Measurements from ENCODE around the gene SYNE1. TPM values are rescaled to one million over a fixed set of nuclear protein-coding genes. Genes with fewer than 3 reads are reported as not detected.

The SYNE1 gene
- total RNA-seq, 1 donor from 2014 or later, result 258 TPM

DNA sequence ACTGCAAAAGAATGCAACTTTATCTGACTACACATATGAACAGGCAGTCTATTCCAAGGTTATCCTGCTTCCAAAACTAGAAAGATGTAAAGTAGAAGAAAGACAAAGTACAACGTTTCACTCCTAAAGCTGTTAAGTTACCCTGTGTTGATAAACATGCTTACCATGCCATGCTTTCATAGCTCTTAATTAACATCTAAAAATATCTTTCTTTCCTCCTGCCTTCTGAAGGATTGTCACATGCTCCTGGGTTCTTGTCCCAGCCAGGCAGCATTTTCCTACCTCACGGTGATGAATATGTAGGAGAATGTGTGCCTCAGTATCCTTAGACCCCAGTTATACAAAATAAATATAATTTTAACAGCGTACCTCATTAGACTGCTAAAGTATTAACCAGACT is 344.6 kb downstream of the SYNE1 start:
- no peak for DNase-seq (ENCODE audit: low read depth)

DNA sequence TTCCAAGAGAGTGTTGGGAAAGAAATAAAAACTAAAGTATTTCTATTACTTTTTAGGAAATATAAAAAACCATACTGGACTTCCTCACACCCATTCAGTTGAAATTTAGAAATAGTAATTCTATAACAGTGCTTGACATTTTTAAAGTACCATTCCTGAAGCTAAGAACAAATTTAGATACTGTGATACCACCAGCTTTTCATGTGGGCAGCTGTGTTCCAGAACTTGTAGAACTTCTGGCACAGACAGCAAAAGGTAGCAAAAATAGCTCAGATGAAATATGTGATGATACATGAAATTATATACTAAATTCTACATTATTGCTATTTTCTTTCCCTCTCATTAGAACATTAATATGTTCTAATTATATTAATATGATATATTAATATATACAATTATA is 346.5 kb downstream of the SYNE1 start:
- no peak for DNase-seq (ENCODE audit: low read depth)

DNA sequence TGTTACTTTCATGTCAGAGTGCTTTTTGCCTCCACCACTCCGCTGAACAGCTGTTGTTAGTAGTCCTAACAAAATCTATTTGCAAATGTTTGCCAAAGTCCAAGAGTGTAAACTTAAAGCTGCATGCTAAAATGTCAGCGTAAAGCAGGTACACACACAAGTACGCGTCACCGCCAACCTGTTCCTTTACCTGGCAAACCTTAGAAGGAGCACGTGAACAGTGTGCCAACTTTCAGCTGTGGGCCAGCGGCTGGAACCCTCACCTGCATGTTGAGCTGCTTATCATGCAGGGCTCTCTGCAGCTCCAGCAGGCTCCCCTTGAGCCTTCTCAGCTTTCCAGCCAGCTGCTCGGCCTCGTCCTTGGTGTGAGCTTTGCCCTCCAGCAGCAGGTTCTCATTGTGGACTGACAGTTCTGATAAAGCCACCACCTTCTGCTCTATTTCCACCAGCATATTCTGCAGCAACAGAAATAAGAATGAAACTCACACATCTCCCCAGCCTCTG is 359.3 kb downstream of the SYNE1 start:
- DNase-seq (ENCODE audit: low read depth), result peak; percentile 77

DNA sequence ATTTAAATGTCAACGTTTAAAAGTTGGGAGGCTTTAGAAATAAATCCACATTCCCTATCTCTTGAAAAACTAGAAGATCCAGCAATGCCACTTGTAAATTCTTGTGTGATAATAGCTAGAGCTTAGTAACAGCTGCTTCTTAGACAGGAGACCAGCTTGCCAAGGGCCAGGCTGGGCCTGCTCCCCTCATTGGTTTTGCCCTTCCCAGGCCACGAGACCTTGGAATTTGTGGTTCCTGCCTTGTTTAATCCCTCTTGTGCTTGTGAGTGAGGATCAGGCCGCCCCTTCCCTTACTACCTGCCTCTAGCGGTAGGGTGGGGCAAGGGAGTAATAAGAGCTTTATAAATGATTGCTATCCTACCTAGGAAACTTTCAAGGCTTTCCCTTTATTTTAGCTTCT is 363.5 kb downstream of the SYNE1 start:
- DNase-seq (ENCODE audit: low read depth), result peak; percentile 98

DNA sequence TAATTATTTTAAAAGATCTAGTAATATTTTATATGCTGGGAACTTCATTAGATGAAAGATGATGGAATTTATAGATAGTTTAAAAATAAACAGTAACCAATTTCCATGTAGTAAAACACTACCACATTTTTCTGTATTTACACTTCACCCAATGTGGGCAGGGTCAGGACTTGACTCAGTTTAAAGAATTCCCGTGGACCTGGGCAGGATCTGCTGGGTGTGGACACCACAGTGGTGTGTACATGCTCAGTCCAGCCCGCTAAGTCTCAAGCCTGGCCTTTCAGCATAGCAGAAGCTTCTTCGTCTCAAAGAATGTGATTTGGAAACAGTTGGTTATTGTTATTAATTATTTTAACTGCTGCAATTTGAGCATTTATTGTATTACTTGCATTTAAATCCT is 364.2 kb downstream of the SYNE1 start:
- DNase-seq (ENCODE audit: low read depth), result peak; percentile 83

DNA sequence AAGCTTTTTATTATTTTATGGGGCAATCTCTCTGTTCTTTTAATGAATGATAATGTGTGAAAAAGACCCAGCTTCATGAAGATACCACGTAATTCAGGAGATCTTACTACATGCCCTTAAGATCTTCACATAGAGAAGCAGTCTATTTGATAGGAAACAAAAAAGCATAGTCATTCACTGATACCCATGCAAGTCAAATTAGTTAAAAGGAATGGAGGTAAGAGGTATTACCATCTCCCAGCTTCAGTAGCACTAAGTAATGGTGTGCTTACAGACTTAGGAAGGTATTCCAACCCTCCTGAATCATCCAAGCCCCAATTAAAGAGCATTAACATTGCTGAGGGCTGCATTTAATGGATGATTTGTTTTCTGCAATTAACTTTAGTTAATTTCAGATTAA is 364.7 kb downstream of the SYNE1 start:
- peak; percentile 46 for DNase-seq (ENCODE audit: low read depth)

DNA sequence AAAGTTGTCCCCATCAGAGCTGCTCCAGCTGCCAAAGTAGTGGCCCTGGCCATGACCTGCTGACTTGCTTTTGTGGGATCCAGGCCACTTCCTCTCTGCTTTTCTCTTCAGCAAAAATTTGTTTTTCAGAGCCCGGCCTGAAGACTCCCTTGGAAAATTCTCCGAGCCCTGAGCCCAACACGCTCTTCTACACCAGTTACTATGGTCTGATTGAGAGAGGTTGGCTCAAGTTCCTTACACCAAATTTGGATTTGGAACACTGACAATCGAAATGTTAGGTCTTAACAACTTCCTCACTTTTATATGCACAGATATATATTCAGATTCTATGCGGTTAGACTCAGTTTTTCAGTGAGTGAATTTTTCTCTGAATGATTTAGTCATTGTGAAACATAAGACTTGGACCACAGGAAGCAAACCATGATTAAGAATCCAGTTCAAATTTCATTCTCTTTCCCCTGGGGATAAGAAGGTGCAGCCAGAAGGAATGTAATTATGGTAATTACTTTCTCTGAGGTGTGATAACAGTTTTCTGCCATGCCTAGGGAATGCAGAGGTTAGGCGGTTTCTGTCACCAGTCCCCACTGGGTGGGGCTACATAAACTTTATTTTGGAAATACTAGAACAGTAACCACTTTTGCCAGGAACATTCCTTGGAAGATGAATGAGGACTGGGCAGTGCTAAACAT is 365.2 kb downstream of the SYNE1 start:
- DNase-seq (ENCODE audit: low read depth), result peak; percentile 79

DNA sequence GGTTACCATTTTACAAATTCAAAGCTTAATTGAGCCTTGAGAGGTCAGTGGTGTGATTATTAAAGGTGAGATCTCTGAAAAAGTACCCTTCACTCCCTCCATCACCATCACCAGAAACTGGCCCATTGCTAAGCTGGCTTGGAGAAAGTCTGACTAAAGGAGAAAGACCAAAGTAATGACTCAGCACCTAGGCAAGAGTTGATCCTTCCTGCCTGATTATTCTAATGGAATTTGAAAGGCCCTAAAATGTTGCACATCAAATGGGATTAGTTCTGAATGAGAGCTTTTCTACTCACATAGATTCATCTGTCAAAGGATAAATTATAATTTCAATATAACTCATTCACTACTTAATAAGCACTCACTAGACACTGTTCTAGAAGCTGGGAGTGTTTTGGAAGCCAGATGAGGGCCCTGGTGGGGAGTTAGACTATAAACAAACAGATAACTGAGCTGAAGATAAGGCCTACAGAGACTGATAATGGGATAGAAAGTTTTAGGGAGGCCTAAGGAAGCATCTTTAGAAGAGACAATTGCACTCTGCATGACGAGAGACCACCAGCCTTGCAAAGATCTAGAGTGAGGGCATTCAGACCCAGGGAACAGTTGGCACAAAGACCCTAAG is 366.7 kb downstream of the SYNE1 start:
- DNase-seq (ENCODE audit: low read depth), result peak; percentile 25

DNA sequence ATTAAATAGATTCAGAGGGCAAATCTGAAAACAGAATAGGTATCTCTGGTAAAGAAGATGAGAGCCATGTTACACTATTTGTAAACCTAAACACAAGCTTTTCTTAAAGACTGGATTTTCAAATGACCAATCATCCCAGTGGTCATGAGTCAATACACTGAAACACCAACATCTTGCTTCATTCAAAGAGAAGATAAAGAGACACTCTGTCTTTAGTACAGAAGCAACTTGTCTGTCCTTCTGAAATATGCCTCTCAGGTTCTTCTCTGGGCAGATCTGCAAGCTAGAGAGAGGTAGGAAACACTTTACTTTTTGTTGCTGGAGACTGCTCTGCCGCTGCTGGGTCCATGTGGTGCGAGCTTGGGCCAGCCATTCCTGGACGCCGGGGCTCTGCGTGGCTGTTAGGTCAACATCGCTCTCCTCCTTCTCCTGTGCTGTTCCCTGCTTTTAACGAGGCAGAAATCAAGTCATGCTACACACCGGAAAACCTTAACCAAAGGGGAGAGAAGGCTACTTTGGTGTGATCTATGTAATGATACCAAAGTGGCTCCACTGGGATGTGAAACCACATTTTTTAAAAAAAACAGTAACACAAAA is 368.2 kb downstream of the SYNE1 start:
- no peak for DNase-seq (ENCODE audit: low read depth)

DNA sequence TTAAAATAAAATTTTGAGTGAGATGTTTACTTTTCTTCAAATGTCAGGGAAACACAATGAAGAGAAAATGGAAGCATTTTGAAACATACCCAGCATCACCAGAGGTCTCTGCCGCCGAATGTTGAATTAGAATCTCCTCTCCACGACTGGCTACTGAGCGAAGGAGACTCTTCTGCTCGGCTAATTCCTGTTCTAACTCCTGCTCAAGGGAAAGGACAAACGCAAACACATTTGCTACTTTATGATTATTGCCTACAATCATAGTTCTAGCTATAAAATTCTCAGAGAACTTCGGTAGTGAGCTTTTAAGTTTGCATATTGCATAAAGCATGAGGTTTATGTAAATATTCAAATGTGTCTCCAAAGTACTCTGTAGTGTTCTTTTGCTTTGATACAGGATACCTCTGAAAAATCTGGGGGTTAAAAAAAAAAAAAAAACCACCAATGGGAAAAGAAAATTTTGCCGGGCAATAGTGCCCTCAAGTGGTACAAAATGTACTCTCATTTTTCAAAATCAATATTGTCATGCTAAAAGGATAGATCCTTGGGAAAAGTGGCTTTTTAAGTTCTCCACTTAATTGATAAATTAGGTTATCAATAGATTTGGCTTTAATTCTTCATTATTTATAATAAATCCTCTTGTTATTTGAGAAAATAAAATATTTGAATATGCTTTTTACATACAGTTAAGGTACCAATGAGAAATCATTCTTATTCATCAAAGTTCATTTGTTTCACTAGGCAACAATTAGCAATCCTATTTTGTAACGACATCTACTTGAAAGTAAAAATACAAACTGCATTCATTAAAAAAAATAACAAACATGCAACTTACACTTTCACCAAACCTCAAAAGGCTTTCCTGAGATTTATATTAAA is 369.0 kb downstream of the SYNE1 start:
- DNase-seq (ENCODE audit: low read depth), result peak; percentile 50

DNA sequence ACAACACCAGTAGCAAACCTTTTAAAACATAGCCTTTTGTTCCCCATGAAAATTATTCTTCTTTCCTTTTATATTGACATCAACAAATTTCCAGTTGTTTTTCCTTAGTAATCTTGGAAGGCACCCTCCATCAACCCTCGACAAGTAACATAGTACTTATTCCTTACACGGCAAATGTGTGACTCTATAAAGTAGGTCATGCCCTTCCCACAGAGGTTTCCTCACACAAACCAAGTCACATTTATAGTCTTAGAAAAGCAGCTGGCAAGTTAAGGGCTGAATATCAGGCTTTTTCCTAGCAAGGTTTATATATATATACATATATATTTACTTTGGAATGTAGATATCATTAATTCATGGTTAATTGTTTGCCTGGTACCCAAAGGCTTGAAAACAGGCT is 371.5 kb downstream of the SYNE1 start:
- DNase-seq (ENCODE audit: low read depth), result peak; percentile 38

DNA sequence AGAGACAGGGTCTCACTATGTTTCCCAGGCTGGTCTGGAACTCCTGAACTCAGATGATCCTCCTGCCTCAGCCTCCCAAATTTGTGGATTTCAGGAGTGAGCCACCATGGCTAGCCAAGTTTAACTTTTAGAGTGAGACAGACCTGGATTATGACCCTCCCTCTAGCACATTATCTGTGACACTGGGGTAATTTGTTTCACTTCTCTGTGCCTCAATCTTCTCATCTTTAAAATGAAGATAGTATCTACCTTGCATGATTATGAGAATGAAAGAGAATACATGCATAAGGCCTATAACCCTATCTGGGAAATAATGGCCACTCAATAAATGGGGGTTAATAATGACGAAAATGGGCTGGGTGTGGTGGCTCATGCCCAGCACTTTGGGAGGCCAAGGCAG is 373.6 kb downstream of the SYNE1 start:
- no peak for DNase-seq (ENCODE audit: low read depth)

DNA sequence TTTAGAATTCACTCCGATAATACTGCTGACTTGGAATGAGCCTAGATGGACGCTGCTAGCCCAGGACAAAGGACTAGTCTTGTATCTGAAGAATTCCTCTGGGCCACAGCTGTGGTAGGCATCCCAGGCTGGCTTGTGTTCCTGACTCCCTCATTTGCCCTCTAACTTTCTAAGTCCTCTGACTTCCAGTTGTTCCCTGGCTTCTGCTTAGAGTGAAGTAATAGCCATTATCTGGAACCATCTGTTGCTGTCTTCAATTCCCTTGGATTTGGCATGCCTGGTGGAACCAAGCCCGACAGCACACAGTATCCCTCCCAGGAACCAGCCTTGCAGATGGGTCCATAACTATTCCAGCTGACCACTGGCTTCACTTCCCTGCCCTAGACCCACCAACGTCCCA is 376.0 kb downstream of the SYNE1 start:
- peak; percentile 95 for DNase-seq (ENCODE audit: low read depth)

DNA sequence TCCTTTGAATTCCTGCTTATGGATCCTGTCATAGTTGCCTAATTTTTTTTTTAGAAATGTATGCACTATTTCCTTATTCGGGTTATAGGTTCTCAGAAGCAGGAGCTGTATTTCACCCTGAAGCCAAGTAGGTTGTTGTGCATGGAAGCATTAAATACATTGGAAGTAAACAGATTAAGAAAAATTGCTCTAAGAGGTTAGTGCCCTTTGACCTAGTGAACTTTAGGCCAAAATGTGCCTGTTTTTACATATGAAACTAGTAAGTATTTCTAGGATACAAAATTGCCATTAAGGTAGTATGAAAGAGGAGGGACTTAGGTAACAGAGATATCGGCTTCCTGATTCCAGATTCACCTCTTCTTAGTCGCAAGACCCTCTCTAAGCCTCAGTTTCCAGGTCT is 377.9 kb downstream of the SYNE1 start:
- no peak for DNase-seq (ENCODE audit: low read depth)

DNA sequence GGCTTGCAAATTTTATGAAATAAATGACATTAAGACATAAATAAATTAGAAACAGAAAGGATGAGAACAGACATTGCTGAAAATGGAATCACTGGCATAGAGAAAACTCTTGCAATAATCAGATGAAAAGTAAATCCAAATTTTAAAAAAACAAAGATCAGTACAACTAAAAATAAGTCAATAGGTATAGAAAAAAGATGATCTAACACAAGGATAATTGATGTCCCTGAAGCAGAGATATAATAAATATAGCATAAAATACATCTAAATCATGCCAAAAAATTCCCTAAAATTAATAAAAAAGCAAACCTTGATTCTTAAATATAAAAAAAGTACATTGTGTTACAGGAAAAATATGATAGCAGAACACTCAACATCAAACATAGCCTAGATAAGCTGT is 379.6 kb downstream of the SYNE1 start:
- no peak for DNase-seq (ENCODE audit: low read depth)

DNA sequence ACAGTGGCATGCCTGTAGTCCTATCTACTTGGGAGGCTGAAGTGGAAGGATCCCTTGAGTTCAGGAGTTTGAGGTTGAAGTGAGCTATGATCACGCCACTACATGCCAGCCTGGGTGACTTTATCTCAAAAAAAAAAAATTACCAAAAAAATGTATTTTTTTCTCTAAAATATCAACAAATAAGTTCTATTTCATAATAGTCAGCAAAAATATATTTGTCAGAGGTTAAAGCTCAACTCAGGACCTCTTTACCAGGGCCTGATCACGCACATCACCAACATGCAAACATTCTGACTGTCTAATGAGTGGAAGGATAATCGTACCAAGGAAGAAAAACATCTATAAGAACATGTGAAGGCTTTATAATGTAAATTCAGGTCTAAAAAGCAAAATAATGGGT is 387.0 kb downstream of the SYNE1 start:
- no peak for DNase-seq (ENCODE audit: low read depth)

DNA sequence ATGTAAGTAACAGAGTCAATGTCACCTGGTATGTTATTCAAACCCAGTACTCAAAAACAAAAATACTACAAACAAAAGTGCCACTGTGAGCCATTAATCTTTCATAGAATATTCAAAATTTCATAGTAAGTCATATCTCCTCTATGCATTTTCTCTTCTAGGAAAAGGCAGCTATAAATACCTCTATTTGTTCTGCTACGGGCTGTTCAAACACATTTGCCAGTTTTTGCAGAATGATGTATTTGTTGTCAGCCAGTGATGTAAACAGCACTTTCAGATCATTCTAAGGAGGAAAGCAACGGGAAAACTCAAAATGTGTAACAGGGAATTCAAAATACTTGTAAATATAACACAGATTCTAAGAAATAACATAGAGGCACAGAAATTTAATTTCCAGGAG is 388.2 kb downstream of the SYNE1 start:
- DNase-seq (ENCODE audit: low read depth), result no peak

DNA sequence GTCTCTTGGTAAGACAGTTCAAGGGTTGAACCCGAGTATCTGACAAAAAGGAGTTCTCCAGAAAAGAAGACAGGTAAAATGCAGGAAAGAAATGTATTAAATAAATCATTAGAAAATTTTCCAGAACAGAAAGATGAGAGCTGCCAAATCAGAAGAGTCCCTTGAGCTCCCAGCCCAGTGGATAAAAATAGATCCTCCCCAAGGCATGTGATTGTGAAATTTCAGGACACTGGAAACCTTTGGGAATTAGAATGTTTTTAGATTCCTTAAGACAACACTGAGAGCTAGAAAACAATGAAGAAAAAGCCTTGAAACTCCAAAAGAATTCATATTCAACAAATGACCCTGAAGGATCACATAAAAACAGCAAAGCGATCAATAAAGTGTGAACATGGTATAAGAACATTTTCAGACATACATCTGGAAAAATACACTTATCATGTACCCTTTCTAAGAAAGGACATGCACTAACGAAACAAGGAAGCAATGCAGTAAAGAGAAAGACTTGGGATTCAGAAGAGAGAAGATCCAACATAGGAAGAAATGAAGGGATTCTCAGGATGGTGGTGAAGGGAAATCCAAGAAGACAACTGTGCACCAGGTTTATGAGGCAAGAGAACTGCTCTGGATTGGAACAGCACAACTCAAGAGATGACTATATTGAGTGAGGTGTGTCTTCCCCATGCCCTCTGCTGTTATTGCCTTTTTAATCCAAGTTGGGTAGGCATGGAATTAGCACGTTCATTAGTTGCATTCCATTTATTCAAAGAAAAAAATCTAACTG is 390.4 kb downstream of the SYNE1 start:
- peak; percentile 56 for DNase-seq (ENCODE audit: low read depth)

DNA sequence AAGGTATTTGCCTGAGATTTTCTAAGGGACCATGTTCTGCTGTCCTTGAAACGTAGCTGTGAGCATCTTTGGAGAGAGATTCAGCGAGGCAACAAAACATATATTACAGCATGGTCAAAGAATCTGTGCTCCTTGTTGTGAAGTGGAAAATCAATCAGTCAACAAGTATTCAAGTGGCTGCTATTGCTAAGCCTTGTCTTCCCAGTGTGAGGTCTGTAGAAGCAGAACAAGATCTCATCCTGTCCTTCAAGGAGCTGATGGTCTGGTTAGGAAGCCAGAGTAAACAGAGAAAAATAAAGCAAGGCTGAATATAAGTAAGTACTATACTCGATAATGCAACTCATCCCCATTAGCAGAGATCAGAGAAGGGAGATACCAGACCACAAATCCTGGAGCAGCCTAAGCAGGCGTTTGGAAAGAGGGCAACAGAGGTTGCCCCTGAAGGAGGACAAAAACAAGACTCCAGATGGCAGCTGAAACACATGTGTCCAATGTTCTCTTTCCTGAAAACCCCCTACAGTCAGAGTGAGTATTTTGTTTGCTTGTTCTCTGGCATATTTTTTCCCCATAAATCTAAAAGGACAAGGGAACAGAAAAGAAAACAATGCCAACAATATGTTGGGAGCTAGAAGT is 392.0 kb downstream of the SYNE1 start:
- peak; percentile 38 for DNase-seq (ENCODE audit: low read depth)

DNA sequence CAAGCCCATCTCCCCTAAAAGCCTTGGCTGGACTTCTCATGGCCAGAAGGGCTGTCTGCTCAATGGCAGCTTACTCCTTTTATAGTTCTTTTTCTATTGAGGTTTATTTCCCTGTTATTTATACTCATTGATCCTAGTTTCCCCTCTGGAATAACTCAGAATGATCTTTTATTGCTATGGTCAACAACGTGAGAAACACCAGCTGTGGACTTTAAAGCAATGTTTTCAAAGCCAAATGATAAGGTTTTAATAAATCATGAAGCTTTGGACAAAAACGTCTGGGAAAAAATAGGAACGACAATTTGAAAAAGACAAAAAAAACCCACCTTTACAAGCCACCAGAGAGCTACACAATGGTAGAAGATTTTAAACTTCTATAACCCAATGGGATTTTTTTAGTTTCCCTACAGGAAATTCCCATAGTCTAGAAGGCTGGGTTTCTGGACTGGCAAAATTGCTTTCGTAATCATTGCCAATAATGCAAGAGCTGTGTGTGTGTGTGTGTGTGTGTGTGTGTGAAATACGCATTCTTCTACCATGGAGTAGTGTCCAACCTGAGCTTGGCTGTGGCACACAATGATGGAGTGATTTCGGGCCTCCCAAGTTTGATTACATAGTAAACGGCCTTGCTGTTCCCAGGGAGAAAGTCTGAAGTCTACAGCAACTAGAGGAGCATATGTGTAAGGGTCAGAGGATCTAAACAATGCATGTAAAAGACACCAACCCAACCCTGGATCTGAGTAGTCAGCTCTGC is 396.0 kb downstream of the SYNE1 start:
- no peak for DNase-seq (ENCODE audit: low read depth)
